GM21786 (cell line): ENCODE measurements around the gene WDR37.
"Not testable (repeated sequence)": the region's sequence is repeated elsewhere in the genome, so short reads cannot be mapped to it uniquely, and the experiment has no call there.

Experiments
- ATAC-seq: cut with Tn5 transposase; IDR thresholded peaks from one replicate; pipeline ENCODE4 v1.9.1; 2021; ENCODE audit not compliant: unreplicated experiment

Gene WDR37

GRCh38 chr10:1151076-1152033 is 95.2 kb downstream of the WDR37 start:
- ATAC-seq, result peak; percentile 56

GRCh38 chr10:1152386-1153250 is 96.4 kb downstream of the WDR37 start:
- no peak for ATAC-seq

- ATAC-seq, result no peak
Measured at GRCh38 chr10:1153251-1153763, 97.1 kb downstream of the WDR37 start.

GRCh38 chr10:1153805-1154351 is 97.7 kb downstream of the WDR37 start:
- no peak for ATAC-seq

- no peak for ATAC-seq
Measured at GRCh38 chr10:1154531-1155295, 98.5 kb downstream of the WDR37 start.

- no peak for ATAC-seq
Measured at GRCh38 chr10:1155791-1156615, 99.8 kb downstream of the WDR37 start.

- no peak for ATAC-seq
Measured at GRCh38 chr10:1156616-1156886, 100.4 kb downstream of the WDR37 start.

GRCh38 chr10:1156921-1157614 is 100.9 kb downstream of the WDR37 start:
- ATAC-seq, result no peak

GRCh38 chr10:1157615-1157933 is 101.4 kb downstream of the WDR37 start:
- ATAC-seq, result no peak

- ATAC-seq, result no peak
Measured at GRCh38 chr10:1158066-1158465, 101.9 kb downstream of the WDR37 start.

- ATAC-seq, result not testable (repeated sequence)
Measured at GRCh38 chr10:1158536-1158935, 102.4 kb downstream of the WDR37 start.

GRCh38 chr10:1159131-1160061 is 103.2 kb downstream of the WDR37 start:
- no peak for ATAC-seq

- no peak for ATAC-seq
Measured at GRCh38 chr10:1160561-1161314, 104.6 kb downstream of the WDR37 start.

- ATAC-seq, result not testable (repeated sequence)
Measured at GRCh38 chr10:1161315-1161673, 105.1 kb downstream of the WDR37 start.

- no peak for ATAC-seq
Measured at GRCh38 chr10:1162481-1163203, 106.5 kb downstream of the WDR37 start.

- no peak for ATAC-seq
Measured at GRCh38 chr10:1163204-1163660, 107.0 kb downstream of the WDR37 start.

GRCh38 chr10:1163831-1164230 is 107.6 kb downstream of the WDR37 start:
- ATAC-seq, result no peak
